Hepatocyte (in vitro differentiated cells): ENCODE data around the gene TMEM138. TPM values are rescaled to one million over a fixed set of nuclear protein-coding genes. Genes with fewer than 3 reads are reported as not detected.

Experiments
- DNase-seq: peaks from one replicate; pipeline ENCODE4 v3.0.0-alpha.2; 2016; ENCODE audit warnings: low spot score
- H2AFZ ChIP-seq: fragments of 200-600 bp; sonication (generic); 2 replicates; pipeline ENCODE4 v1.6.0; 2016; ENCODE audit warnings: antibody characterized with exemption, mild to moderate bottlenecking
- H3K27ac ChIP-seq: fragments of 200-600 bp; sonication (generic); 2 replicates; pipeline ENCODE4 v1.5.1; 2016; ENCODE audit warnings: mild to moderate bottlenecking
- H3K27me3 ChIP-seq: fragments of 200-600 bp; sonication (generic); 2 replicates; pipeline ENCODE4 v1.6.1; 2016
- H3K36me3 ChIP-seq: fragments of 200-600 bp; sonication (generic); replicated peaks from 2 replicates; pipeline ENCODE4 v1.5.1; 2016; ENCODE audit warnings: low read depth; ENCODE audit not compliant: insufficient read depth
- H3K4me1 ChIP-seq: fragments of 200-600 bp; sonication (generic); 2 replicates; pipeline ENCODE4 v1.5.1; 2016; ENCODE audit warnings: mild to moderate bottlenecking, moderate library complexity; ENCODE audit not compliant: insufficient read depth
- H3K4me2 ChIP-seq: fragments of 200-600 bp; sonication (generic); 2 replicates; pipeline ENCODE4 v1.6.0; 2016
- H3K4me3 ChIP-seq: fragments of 200-600 bp; sonication (generic); 2 replicates; pipeline ENCODE4 v1.5.1; 2016; ENCODE audit warnings: mild to moderate bottlenecking
- H3K79me2 ChIP-seq: fragments of 200-600 bp; sonication (generic); 2 replicates; pipeline ENCODE4 v1.6.0; 2017; ENCODE audit warnings: mild to moderate bottlenecking
- H3K9me2 ChIP-seq: fragments of 200-600 bp; sonication (generic); replicated peaks from 2 replicates; pipeline ENCODE4 v1.6.0; 2017; ENCODE audit warnings: mild to moderate bottlenecking; ENCODE audit not compliant: insufficient read depth
- H3K9me3 ChIP-seq: fragments of 200-600 bp; sonication (generic); 2 replicates; pipeline ENCODE4 v1.5.1; 2016; ENCODE audit warnings: low read depth, mild to moderate bottlenecking
- H4K20me1 ChIP-seq: fragments of 200-600 bp; sonication (generic); 2 replicates; pipeline ENCODE4 v1.6.0; 2016; ENCODE audit warnings: mild to moderate bottlenecking; ENCODE audit not compliant: insufficient read depth, poor library complexity, severe bottlenecking
- EZH2 ChIP-seq: fragments of 200-600 bp; sonication (generic); IDR thresholded peaks from 2 replicates; pipeline ENCODE4 v1.6.1; 2016; ENCODE audit warnings: antibody characterized with exemption, mild to moderate bottlenecking, borderline replicate concordance
- EZH2phosphoT487 ChIP-seq: fragments of 200-600 bp; sonication (generic); IDR thresholded peaks from one replicate; pipeline ENCODE4 v1.6.1; 2018; ENCODE audit warnings: antibody characterized with exemption, mild to moderate bottlenecking, low read depth, moderate library complexity; ENCODE audit not compliant: unreplicated experiment, severe bottlenecking
- polyA plus RNA-seq: library from polyadenylated mRNA; unstranded; fragments of >200 nt; fragmentation: Nextera tagmentation; extraction: Ambion mirVana; gene quantifications from 2 replicates; pipeline ENCODE4 v1.2.1, GENCODE V29; 2016
- total RNA-seq: library from RNA; depleted of rRNA; stranded (reverse); fragments of >200 nt; gene quantifications from 2 replicates; pipeline ENCODE4 v1.2.3, GENCODE V29; 2014
- TF ChIP-seq, protein P1 (sequence below): fragments of 200-600 bp; sonication (generic); IDR thresholded peaks from 2 replicates; pipeline ENCODE4 v1.5.1; 2016; ENCODE audit warnings: antibody characterized with exemption, mild to moderate bottlenecking; ENCODE audit not compliant: poor library complexity

TMEM138 gene
- total and polyA plus RNA-seq, 2 experiments from 2014 or later = 32.8 to 48.6 TPM

DNA sequence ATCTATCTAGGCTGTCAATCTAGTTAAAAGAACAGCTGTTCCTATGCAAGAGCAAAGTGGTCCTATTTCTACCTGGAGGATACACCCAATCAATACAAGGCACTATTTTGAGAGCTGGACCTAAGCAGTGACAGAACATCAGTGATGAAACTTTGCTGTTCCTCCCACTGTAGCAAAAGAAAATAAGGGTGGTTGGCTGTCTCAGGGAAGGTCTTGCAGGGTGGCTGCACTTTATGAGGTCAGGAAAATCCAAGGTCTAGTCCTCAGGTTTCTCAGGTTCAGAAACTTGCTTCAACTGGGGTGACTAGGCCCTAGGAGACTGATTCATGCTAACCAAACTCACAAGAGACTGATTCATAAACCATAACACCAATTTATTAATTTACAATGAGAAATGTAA lies 56.0 kb downstream of the TMEM138 start:
- DNase-seq = no peak

More for the DNA sequence above, 56.0 kb downstream of the TMEM138 start:
- Histone ChIP-seq H3K27ac (no peak overlapping the region), H3K27me3 (no peaks in the 10 kb centered on the region), H3K9me3 (no peaks in the 10 kb centered on the region), H3K79me2 (peaks cover 56% of the 10 kb centered on the region), H3K4me1 (no peaks in the 10 kb centered on the region), H4K20me1 (peaks cover 37% of the 10 kb centered on the region), H2AFZ (no peak overlapping the region), H3K4me3 (no peak overlapping the region), H3K36me3 (no peaks in the 10 kb centered on the region), H3K4me2 (no peak overlapping the region), H3K9me2 (no peaks in the 10 kb centered on the region)
- TF ChIP-seq, protein P1, sequence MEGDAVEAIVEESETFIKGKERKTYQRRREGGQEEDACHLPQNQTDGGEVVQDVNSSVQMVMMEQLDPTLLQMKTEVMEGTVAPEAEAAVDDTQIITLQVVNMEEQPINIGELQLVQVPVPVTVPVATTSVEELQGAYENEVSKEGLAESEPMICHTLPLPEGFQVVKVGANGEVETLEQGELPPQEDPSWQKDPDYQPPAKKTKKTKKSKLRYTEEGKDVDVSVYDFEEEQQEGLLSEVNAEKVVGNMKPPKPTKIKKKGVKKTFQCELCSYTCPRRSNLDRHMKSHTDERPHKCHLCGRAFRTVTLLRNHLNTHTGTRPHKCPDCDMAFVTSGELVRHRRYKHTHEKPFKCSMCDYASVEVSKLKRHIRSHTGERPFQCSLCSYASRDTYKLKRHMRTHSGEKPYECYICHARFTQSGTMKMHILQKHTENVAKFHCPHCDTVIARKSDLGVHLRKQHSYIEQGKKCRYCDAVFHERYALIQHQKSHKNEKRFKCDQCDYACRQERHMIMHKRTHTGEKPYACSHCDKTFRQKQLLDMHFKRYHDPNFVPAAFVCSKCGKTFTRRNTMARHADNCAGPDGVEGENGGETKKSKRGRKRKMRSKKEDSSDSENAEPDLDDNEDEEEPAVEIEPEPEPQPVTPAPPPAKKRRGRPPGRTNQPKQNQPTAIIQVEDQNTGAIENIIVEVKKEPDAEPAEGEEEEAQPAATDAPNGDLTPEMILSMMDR = no peak
- TF ChIP-seq EZH2 (no peak), EZH2phosphoT487 (no peak)

Other genes with a start within 250 kb of the TMEM138 start
- 12.2 and 17.0 TPM in 2 replicates for gene VPS37C, start 200.9 kb upstream of the TMEM138 start, total RNA-seq
- gene VPS37C, start 200.9 kb upstream of the TMEM138 start, polyA plus RNA-seq = 23.0 and 26.6 TPM in 2 replicates
- gene PGA3, start 158.9 kb upstream of the TMEM138 start, total RNA-seq = 0.27 and 0.48 TPM in 2 replicates
- 0.39 and 1.4 TPM in 2 replicates for gene PGA3, start 158.9 kb upstream of the TMEM138 start, polyA plus RNA-seq
- 2.0 and 7.1 TPM in 2 replicates for gene PGA4, start 140.0 kb upstream of the TMEM138 start, total RNA-seq
- 4.2 and 16.2 TPM in 2 replicates for gene PGA4, start 140.0 kb upstream of the TMEM138 start, polyA plus RNA-seq
- 0.77 and 1.5 TPM in 2 replicates for gene PGA5, start 121.2 kb upstream of the TMEM138 start, total RNA-seq
- gene PGA5, start 121.2 kb upstream of the TMEM138 start, polyA plus RNA-seq = 1.8 and 2.7 TPM in 2 replicates
- gene VWCE, start 67.1 kb upstream of the TMEM138 start, total RNA-seq = 6.7 and 7.8 TPM in 2 replicates
- 11.0 and 13.4 TPM in 2 replicates for gene VWCE, start 67.1 kb upstream of the TMEM138 start, polyA plus RNA-seq
- gene DDB1, start 29.3 kb upstream of the TMEM138 start, total RNA-seq = 207 and 215 TPM in 2 replicates
- gene DDB1, start 29.3 kb upstream of the TMEM138 start, polyA plus RNA-seq = 166 and 177 TPM in 2 replicates
- gene TKFC, start 29.1 kb upstream of the TMEM138 start, total RNA-seq = 41.5 and 42.3 TPM in 2 replicates
- gene TKFC, start 29.1 kb upstream of the TMEM138 start, polyA plus RNA-seq = 98.4 and 104 TPM in 2 replicates
- gene CYB561A3, start 492 bp upstream of the TMEM138 start, total RNA-seq = 34.8 and 37.2 TPM in 2 replicates
- 31.5 and 35.9 TPM in 2 replicates for gene CYB561A3, start 492 bp upstream of the TMEM138 start, polyA plus RNA-seq
- gene TMEM216, start 30.2 kb downstream of the TMEM138 start, total RNA-seq = 26.9 and 28.7 TPM in 2 replicates
- 20.5 and 21.1 TPM in 2 replicates for gene TMEM216, start 30.2 kb downstream of the TMEM138 start, polyA plus RNA-seq
- 29.7 and 39.6 TPM in 2 replicates for gene CPSF7, start 67.6 kb downstream of the TMEM138 start, total RNA-seq
- 27.5 and 29.0 TPM in 2 replicates for gene CPSF7, start 67.6 kb downstream of the TMEM138 start, polyA plus RNA-seq
- 47.8 and 62.3 TPM in 2 replicates for gene SDHAF2, start 67.8 kb downstream of the TMEM138 start, total RNA-seq
- 72.0 and 74.3 TPM in 2 replicates for gene SDHAF2, start 67.8 kb downstream of the TMEM138 start, polyA plus RNA-seq
- 0.20 and 0.43 TPM in 2 replicates for gene LRRC10B, start 146.4 kb downstream of the TMEM138 start, total RNA-seq
- gene LRRC10B, start 146.4 kb downstream of the TMEM138 start, polyA plus RNA-seq = 0.68 TPM in 1 of 2 replicates, not detected in the other
- gene SYT7, start 218.7 kb downstream of the TMEM138 start, total RNA-seq = 13.5 and 15.5 TPM in 2 replicates
- 8.7 and 11.3 TPM in 2 replicates for gene SYT7, start 218.7 kb downstream of the TMEM138 start, polyA plus RNA-seq